ENCODE data around the gene DNTTIP2. TPM values are rescaled to one million over a fixed set of nuclear protein-coding genes. Genes with fewer than 3 reads are reported as not detected.
"Not testable (repeated sequence)": the region's sequence is repeated elsewhere in the genome, so short reads cannot be mapped to it uniquely, and the experiment has no call there.

DNTTIP2 gene
- polyA plus RNA-seq, 3 donors from 2014 or later, result 73.8 to 95.4 (median 74.0) TPM

GRCh38 chr1:93845538-93846205, 33.3 kb downstream of the DNTTIP2 start:
- DNase-seq, result no peak
- Mint-ChIP-seq H3K27me3 (ENCODE audit: low read depth in 3 of 3) (peaks cover 25 to 33% (median 25%) of the 10 kb centered on the region in 3 donors), H3K27ac (peak overlapping the region; percentile 95 to 99 (median 96)), H3K36me3 (no peaks in the 10 kb centered on the region), H3K4me1 (peaks cover 31 to 39% of the 10 kb centered on the region in 2 donors), H3K9me3 (peaks cover 0 to 4% (median 0%) of the 10 kb centered on the region in 6 donors), H3K4me3 (peak overlapping the region; percentile 86 to 97 (median 91))

GRCh38 chr1:93844262-93845045, 34.6 kb downstream of the DNTTIP2 start:
- Mint-ChIP-seq H3K27me3 (ENCODE audit: low read depth in 3 of 3) (peaks cover 25 to 33% (median 25%) of the 10 kb centered on the region in 3 donors), H3K27ac (peak overlapping the region; percentile 32 to 99 (median 80)), H3K36me3 (no peaks in the 10 kb centered on the region), H3K4me3 (peak overlapping the region in 3 of 5 donors; percentile 21 to 65 (median 57)), H3K4me1 (peaks cover 27 to 39% of the 10 kb centered on the region in 2 donors), H3K9me3 (peaks cover 0 to 4% (median 0%) of the 10 kb centered on the region in 6 donors)
- DNase-seq, result peak; percentile 53 to 62 (median 59)

GRCh38 chr1:93842750-93843500, 36.1 kb downstream of the DNTTIP2 start:
- peak overlapping the region in 1 of 6 donors; percentile 17 for H3K27ac Mint-ChIP-seq
- peaks cover 0 to 4% (median 0%) of the 10 kb centered on the region in 6 donors for H3K9me3 Mint-ChIP-seq
- H3K4me3 Mint-ChIP-seq, result no peak overlapping the region
- no peak for DNase-seq
- H3K27me3 Mint-ChIP-seq (ENCODE audit: low read depth in 3 of 3), result peaks cover 21 to 24% (median 22%) of the 10 kb centered on the region in 3 donors
- peaks cover 23 to 30% of the 10 kb centered on the region in 2 donors for H3K4me1 Mint-ChIP-seq
- H3K36me3 Mint-ChIP-seq, result no peaks in the 10 kb centered on the region

GRCh38 chr1:93841771-93842170, 37.2 kb downstream of the DNTTIP2 start:
- Mint-ChIP-seq H3K4me1 (peaks cover 18 to 23% of the 10 kb centered on the region in 2 donors), H3K36me3 (no peaks in the 10 kb centered on the region), H3K9me3 (no peaks in the 10 kb centered on the region), H3K4me3 (no peak overlapping the region), H3K27me3 (ENCODE audit: low read depth in 3 of 3) (peaks cover 10 to 15% (median 13%) of the 10 kb centered on the region in 3 donors), H3K27ac (no peak overlapping the region)
- no peak for DNase-seq

- DNase-seq, result no peak
- no peak overlapping the region for H3K27ac Mint-ChIP-seq
- H3K36me3 Mint-ChIP-seq, result no peaks in the 10 kb centered on the region
- peaks cover 2 to 8% (median 6%) of the 10 kb centered on the region in 3 donors for H3K27me3 Mint-ChIP-seq (ENCODE audit: low read depth in 3 of 3)
- peaks cover 16 to 21% of the 10 kb centered on the region in 2 donors for H3K4me1 Mint-ChIP-seq
- H3K4me3 Mint-ChIP-seq, result no peak overlapping the region
- H3K9me3 Mint-ChIP-seq, result no peaks in the 10 kb centered on the region
Measured at GRCh38 chr1:93840956-93841482, 38.0 kb downstream of the DNTTIP2 start.

GRCh38 chr1:93839753-93840152, 39.3 kb downstream of the DNTTIP2 start:
- Mint-ChIP-seq H3K4me3 (no peak overlapping the region), H3K27ac (no peak overlapping the region)

GRCh38 chr1:93839307-93839706, 39.7 kb downstream of the DNTTIP2 start:
- Mint-ChIP-seq H3K4me3 (no peak overlapping the region), H3K27me3 (ENCODE audit: low read depth in 3 of 3) (peaks cover 0 to 4% (median 2%) of the 10 kb centered on the region in 3 donors), H3K4me1 (peaks cover 2 to 3% of the 10 kb centered on the region in 2 donors), H3K27ac (no peak overlapping the region), H3K36me3 (peaks cover 0 to 6% (median 0%) of the 10 kb centered on the region in 3 donors), H3K9me3 (peaks cover 0 to 7% (median 4%) of the 10 kb centered on the region in 6 donors)
- no peak for DNase-seq

More at GRCh38 chr1:93839753-93840152, 39.3 kb downstream of the DNTTIP2 start:
- Mint-ChIP-seq H3K27me3 (ENCODE audit: low read depth in 3 of 3) (peaks cover 0 to 2% (median 2%) of the 10 kb centered on the region in 3 donors), H3K9me3 (peaks cover 0 to 3% (median under 1%) of the 10 kb centered on the region in 6 donors), H3K36me3 (peaks cover 0 to 2% (median 0%) of the 10 kb centered on the region in 3 donors), H3K4me1 (peaks cover 6 to 8% of the 10 kb centered on the region in 2 donors)
- no peak for DNase-seq

GRCh38 chr1:93837961-93838360, 41.0 kb downstream of the DNTTIP2 start:
- no peak overlapping the region for H3K27ac Mint-ChIP-seq
- DNase-seq, result no peak
- H3K27me3 Mint-ChIP-seq (ENCODE audit: low read depth in 3 of 3), result peaks cover 0 to 4% (median 2%) of the 10 kb centered on the region in 3 donors
- peaks cover 3 to 19% (median 10%) of the 10 kb centered on the region in 6 donors for H3K9me3 Mint-ChIP-seq
- H3K36me3 Mint-ChIP-seq, result peaks cover under 1 to 6% (median 2%) of the 10 kb centered on the region in 3 donors
- no peak overlapping the region for H3K4me3 Mint-ChIP-seq
- H3K4me1 Mint-ChIP-seq, result no peaks in the 10 kb centered on the region

- H3K4me3 Mint-ChIP-seq; H3K4me1 Mint-ChIP-seq; H3K36me3 Mint-ChIP-seq; DNase-seq; H3K27me3 Mint-ChIP-seq (ENCODE audit: low read depth in 3 of 3); H3K27ac Mint-ChIP-seq: not testable (repeated sequence)
- H3K9me3 Mint-ChIP-seq, result peaks cover 8 to 24% (median 17%) of the 10 kb centered on the region in 6 donors
Measured at GRCh38 chr1:93833293-93833692, 45.7 kb downstream of the DNTTIP2 start.

- Mint-ChIP-seq H3K27me3 (ENCODE audit: low read depth in 3 of 3) (peaks cover 0 to 10% (median 5%) of the 10 kb centered on the region in 3 donors), H3K4me1 (no peaks in the 10 kb centered on the region), H3K9me3 (peaks cover 8 to 14% (median 9%) of the 10 kb centered on the region in 6 donors), H3K27ac (no peak overlapping the region), H3K36me3 (peaks cover 4 to 6% (median 5%) of the 10 kb centered on the region in 3 donors), H3K4me3 (no peak overlapping the region)
- DNase-seq, result no peak
Measured at GRCh38 chr1:93829061-93829460, 49.9 kb downstream of the DNTTIP2 start.

- no peak for DNase-seq
- H3K4me3 Mint-ChIP-seq, result no peak overlapping the region
- H3K36me3 Mint-ChIP-seq, result peaks cover 4 to 6% (median 5%) of the 10 kb centered on the region in 3 donors
- peaks cover 0 to 10% (median 5%) of the 10 kb centered on the region in 3 donors for H3K27me3 Mint-ChIP-seq (ENCODE audit: low read depth in 3 of 3)
- H3K9me3 Mint-ChIP-seq, result peaks cover 6 to 11% (median 7%) of the 10 kb centered on the region in 6 donors
- no peaks in the 10 kb centered on the region for H3K4me1 Mint-ChIP-seq
- H3K27ac Mint-ChIP-seq, result no peak overlapping the region
Measured at GRCh38 chr1:93828367-93828755, 50.6 kb downstream of the DNTTIP2 start.

GRCh38 chr1:93827633-93828366, 51.2 kb downstream of the DNTTIP2 start:
- Mint-ChIP-seq H3K4me1 (no peaks in the 10 kb centered on the region), H3K9me3 (peaks cover 3 to 7% (median 4%) of the 10 kb centered on the region in 6 donors), H3K4me3 (no peak overlapping the region), H3K27me3 (ENCODE audit: low read depth in 3 of 3) (peaks cover 0 to 9% (median 4%) of the 10 kb centered on the region in 3 donors), H3K27ac (no peak overlapping the region), H3K36me3 (peaks cover 2 to 4% (median 3%) of the 10 kb centered on the region in 3 donors)
- no peak for DNase-seq
